HG03565 (cell line): ENCODE data around the gene OR2J2.
"Not testable (repeated sequence)": the region's sequence is repeated elsewhere in the genome, so short reads cannot be mapped to it uniquely, and the experiment has no call there.

Experiments used
- ATAC-seq: cut with Tn5 transposase; IDR thresholded peaks from one replicate; pipeline ENCODE4 v1.9.1; 2021; ENCODE audit warnings: mild to moderate bottlenecking, moderate library complexity; ENCODE audit not compliant: unreplicated experiment

OR2J2 gene

DNA sequence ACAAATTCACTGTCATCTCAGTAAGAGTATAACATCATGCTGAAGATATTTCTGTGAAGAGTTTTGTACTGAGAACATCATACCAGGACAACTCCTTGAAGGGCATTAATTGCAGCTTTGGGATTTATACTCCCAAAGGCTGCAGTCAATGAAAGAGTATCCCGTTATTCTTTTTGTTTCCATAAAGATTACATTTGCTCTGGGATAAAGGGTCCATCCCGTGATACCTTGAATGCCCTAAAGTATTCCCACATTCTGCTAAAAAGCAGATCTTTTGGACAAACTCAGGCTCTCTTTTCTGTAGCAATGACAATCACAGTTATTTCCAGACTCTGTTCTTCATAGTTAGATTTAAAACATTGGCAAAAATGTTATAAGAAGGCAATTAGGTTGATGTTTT, at the start of gene OR2J2:
Gene OR2J2, plus strand, starts transcription at position 301 of the 400 bp plus-strand sequence. CDS start 2,729 bp downstream, outside the sequence.
- not testable (repeated sequence) for ATAC-seq

DNA sequence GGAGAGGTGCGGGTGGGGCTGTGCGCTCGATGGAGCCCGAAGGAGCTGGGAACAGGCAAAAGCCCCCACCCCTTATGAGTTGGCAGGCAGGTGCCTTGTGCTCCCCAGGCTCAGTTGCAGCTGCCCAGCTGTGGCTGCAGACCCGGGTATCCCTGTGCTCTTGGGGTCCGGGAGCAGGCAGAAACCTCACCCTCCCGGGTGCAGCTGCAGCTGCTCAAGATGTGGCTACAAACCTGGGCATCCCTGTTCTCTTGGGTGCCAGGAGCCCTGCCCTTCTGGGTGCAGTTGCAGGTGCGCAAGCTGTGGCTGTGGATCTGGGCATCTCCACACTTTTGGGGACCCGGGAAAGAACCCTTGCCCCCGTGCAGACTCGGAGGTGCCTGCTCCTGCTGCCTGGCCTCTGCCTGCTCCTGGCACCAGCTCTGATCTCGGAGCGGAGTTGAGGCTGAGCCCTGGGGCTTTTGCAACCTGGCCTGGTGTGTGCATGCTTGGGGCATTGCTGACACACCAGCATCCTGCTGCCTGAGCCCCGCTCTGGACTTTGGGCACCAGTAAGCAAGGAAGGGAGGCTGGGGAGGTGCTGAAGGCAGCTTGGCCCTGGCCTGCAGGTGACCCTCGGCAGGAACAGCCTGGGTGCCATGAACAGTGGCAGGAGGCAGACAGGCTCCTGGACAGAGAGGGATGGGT, 41.2 kb upstream of the OR2J2 start:
- no peak for ATAC-seq

DNA sequence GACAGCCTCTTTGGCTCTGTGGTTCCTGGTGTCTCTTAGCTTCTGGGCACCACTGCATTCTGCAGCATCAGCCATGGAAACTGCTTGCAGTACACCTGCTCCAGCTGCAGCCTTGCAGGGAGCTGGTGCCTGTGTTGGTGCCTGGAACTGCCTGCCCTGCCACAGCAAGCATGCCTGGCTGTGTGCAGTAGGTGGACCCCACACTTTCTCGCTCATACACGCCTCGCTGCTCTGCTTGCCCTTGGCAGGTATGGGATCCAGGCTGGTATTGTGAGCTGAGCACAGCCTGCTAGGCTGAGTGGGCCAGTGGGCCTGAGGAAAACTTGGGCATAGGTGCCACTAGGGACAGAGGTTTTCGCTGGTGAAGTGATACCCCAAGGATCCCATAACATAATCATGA, 40.1 kb upstream of the OR2J2 start:
- no peak for ATAC-seq

DNA sequence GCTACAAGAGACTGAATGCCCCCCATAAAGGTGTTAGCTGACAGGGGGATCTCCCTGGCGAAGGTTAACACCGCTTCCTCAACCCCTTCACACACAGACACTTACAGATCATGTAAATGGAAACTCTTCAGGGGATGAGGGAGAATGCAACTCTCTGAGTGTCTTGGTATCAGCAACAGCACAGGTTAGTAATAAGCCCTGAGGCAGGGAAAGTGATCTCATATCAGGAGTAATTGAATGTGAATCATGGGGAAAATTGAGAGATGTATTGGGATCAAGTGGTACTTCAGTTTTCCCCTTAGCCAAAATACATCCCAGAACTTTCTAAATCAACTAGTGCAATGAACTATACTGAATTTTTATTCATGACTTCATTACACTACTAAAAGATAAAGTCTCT, 39.0 kb upstream of the OR2J2 start:
- ATAC-seq: no peak

GRCh38 chr6:29137724-29138123, 33.0 kb upstream of the OR2J2 start:
- no peak for ATAC-seq

GRCh38 chr6:29141606-29142005, 29.1 kb upstream of the OR2J2 start:
- ATAC-seq: no peak

DNA sequence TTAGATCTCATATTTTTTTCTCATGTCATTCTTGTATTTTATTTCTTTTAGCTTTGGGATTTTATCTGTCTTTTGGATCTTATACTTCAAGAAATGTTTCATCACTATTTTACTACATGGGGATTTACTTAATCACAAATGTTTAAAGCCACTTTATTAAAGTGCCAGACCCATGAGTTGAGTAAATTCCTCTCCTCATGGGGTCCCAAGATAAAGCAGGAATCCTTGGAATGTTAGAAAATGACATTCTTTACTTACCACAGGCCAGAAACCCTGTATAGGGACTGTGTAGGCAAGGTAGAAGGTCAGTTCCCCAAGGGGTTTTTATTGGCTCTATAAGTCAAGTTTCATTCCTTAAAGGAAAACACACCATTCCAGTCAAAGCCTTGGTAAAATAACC, 28.4 kb upstream of the OR2J2 start:
- ATAC-seq: no peak

DNA sequence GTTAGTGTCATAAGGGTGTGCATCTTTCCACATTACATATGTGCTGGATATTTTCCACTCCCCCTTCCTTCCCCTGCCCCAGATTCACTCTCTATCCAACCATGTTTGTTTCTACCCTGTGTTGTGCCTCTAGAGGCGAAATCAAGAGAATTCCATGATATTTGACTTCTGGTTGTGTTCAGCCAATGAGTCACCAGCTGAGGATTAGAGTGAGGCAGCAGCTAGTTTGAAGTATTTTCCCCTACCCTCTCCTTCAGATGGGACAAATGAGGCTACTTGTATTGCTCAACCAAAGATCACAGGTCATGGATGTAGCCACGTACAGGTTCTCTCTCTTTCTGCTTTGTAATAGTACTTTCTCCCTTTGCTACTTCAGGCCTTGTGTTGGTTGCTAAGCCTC, 24.5 kb upstream of the OR2J2 start:
- no peak for ATAC-seq

GRCh38 chr6:29147074-29147473, 23.6 kb upstream of the OR2J2 start:
- no peak for ATAC-seq

DNA sequence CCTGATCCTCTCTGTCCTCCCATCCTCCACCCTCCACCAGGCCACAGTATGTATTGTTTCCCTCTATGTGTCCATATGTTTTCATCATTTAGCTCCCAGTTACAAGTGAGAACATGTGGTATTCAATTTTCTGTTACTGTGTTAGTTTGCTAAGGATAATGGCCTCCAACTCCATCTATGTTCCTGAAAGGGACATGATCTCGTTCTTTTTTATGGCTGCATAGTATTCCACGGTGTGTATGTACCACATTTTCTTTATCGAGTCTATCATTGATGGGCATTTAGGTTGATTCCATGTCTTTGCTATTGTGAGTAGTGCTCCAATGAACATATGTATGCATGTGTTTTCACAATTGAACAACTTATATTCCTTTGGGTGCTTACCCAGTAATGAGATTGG, 21.3 kb upstream of the OR2J2 start:
- not testable (repeated sequence) for ATAC-seq

- ATAC-seq: no peak
These were observed 17.6 kb upstream of the OR2J2 start for GRCh38 chr6:29153083-29153482.

DNA sequence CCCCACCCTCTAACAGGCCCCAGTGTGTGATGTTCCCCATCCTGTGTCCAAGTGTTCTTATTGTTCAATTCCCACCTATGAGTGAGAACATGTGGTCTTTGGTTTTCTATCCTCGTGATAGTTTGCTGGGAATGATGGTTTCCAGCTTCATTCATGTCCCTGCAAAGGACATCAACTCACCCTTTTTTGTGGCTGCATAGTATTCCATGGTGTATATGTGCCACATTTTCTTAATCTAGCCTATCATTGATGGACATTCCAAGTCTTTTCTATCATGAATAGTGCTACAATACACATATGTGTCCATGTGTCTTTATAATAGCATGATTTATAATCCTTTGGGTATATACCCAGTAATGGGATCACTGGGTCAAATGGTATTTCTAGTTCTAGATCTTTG, 15.5 kb upstream of the OR2J2 start:
- ATAC-seq: not testable (repeated sequence)

DNA sequence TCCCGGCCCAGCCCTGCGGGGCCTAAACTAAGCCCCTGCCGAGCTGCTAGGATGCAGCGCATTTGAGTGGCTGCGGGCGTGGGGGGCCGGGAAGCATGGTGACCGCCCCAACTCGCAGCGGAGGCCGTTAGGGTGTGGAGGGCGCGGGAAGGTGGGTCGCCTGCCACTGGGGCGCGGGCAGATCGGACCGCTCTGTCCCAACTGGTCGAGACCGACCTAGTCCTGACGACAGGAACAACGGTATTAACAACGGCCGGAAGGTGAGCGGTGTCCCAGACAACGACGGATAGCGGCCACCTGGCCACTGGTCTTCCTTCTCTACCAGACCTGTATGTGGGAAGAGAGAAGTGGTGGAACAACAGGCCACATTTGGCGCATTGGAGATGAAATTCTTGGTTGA, 10.8 kb upstream of the OR2J2 start:
- ATAC-seq: not testable (repeated sequence)

- ATAC-seq: not testable (repeated sequence)
These were observed 5.1 kb upstream of the OR2J2 start for GRCh38 chr6:29165571-29165970.

- no peak for ATAC-seq
These were observed 1.0 kb downstream of the OR2J2 start for GRCh38 chr6:29171736-29172135.

- no peak for ATAC-seq
These were observed 12.9 kb downstream of the OR2J2 start for GRCh38 chr6:29183594-29183993.

DNA sequence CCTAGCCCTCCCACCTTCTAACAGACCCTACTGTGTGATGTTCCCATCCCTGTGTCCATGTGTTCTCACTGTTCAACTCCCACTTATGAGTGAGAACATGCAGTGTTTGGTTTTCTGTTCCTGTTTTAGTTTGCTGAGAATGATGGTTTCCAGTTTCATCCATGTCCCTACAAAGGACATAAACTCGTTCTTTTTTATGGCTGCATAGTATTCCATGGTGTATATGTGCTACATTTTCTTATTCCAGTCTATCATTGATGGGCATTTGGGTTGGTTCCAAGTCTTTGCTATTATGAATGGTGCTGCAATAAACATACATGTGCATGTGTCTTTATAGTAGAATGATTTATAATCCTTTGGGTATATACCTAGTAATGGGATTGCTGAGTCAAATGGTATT, 18.0 kb downstream of the OR2J2 start:
- ATAC-seq: not testable (repeated sequence)

- ATAC-seq: no peak
These were observed 30.3 kb downstream of the OR2J2 start for GRCh38 chr6:29200767-29201662.

GRCh38 chr6:29201966-29202365, 31.3 kb downstream of the OR2J2 start:
- no peak for ATAC-seq

GRCh38 chr6:29211488-29211887, 40.8 kb downstream of the OR2J2 start:
- no peak for ATAC-seq

DNA sequence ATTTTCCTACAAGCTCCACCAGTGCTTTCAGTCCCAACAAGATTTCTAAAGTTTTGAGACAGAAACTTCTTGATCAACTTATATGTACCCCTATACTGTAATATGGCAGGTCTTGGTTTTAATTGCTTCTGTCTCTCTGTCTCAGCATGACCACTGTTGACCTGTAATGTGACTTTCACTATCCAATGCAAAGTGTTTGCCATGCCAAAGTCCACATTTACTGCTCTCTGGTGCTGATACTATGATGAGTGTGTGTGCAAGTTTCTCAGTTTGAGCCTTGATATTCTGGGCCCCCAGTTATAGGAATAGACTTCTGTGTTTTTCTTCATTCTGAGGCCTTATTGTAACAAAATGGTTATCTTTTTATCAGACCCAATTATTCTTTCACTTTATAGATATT, 45.8 kb downstream of the OR2J2 start:
- no peak for ATAC-seq

DNA sequence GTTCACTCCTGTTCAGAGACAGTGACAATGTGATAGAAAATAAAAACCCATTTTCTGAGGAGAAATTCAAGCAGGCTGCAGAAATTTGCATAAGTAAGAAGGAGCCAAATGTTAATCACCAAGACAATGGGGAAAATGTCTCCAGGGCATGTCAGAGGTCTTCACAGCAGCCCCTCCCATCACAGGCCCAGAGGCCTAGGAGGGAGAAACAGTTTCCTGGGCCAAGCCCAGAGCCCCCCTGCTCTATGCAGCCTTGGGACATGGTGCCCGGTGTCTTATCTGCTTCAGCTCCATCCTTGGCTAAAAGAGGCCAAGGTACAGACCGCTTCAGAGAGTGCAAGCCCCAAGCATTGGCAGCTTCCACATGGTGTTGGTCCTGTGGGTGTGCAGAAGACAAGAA, 46.5 kb downstream of the OR2J2 start:
- not testable (repeated sequence) for ATAC-seq
